PC-3 (cell line): ENCODE data around the gene RASL12. TPM values are rescaled to one million over a fixed set of nuclear protein-coding genes. Genes with fewer than 3 reads are reported as not detected.

Experiments used
- ATAC-seq: fragments of 200-7000 bp; cut with Tn5 transposase; 2 replicates; pipeline ENCODE4 v1.9.1; 2020; ENCODE audit warnings: mild to moderate bottlenecking, moderate library complexity
- BruUV-seq: library from RNA; stranded (reverse); fragments of 400-500 nt; replicated peaks from 2 replicates; lab custom pipeline; 2021; lab: Mats Ljungman, UMichigan
- CTCF ChIA-PET: fragments of 300-600 bp; sonication (Branson Sonifier 250); formaldehyde crosslinking; loops from one replicate; lab custom pipeline; 2022; ENCODE audit warnings: antibody characterized with exemption; lab: Charles Lee
- POLR2A ChIA-PET: fragments of 300-600 bp; sonication (Branson Sonifier 250); formaldehyde crosslinking; loops from one replicate; lab custom pipeline; 2022; ENCODE audit warnings: antibody characterized with exemption; ENCODE audit not compliant: unreplicated experiment; lab: Charles Lee
- DNase-seq: peaks from one replicate; pipeline ENCODE4 v3.0.0-alpha.2; 2015
- H2AFZ ChIP-seq: fragments of 300-600 bp; sonication (generic); 2 replicates; pipeline ENCODE4 v1.6.0; 2016; ENCODE audit warnings: antibody characterized with exemption, low read length
- H3F3A ChIP-seq: fragments of 300-600 bp; sonication (generic); one replicate; pipeline ENCODE4 v1.6.0; 2017; ENCODE audit warnings: antibody characterized with exemption, low read length, control low read depth, mild to moderate bottlenecking; ENCODE audit not compliant: unreplicated experiment
- H3K27ac ChIP-seq: fragments of 300-600 bp; sonication (generic); 2 replicates; pipeline ENCODE4 v1.5.1; 2016; ENCODE audit warnings: mild to moderate bottlenecking, low read length
- H3K27me3 ChIP-seq: fragments of 300-600 bp; sonication (generic); 2 replicates; pipeline ENCODE4 v1.6.1; 2016; ENCODE audit warnings: low read length, mixed read lengths
- H3K36me3 ChIP-seq: fragments of 300-600 bp; sonication (generic); 2 replicates; pipeline ENCODE4 v1.6.1; 2016; ENCODE audit warnings: low read depth, mixed run types, low read length, mixed read lengths
- H3K4me1 ChIP-seq: fragments of 300-600 bp; sonication (generic); 2 replicates; pipeline ENCODE4 v1.5.1; 2016; ENCODE audit warnings: low read length; ENCODE audit not compliant: insufficient read depth
- H3K4me2 ChIP-seq: fragments of 300-600 bp; sonication (generic); 2 replicates; pipeline ENCODE4 v1.6.0; 2016; ENCODE audit warnings: low read length
- H3K4me3 ChIP-seq: fragments of 300-600 bp; sonication (generic); 2 replicates; pipeline ENCODE4 v1.5.1; 2016; ENCODE audit warnings: mild to moderate bottlenecking, low read length, mixed read lengths
- H3K79me2 ChIP-seq: fragments of 300-600 bp; sonication (generic); 2 replicates; pipeline ENCODE4 v1.6.1; 2017; ENCODE audit warnings: low read length, mixed read lengths
- H3K9ac ChIP-seq: fragments of 300-600 bp; sonication (generic); 2 replicates; pipeline ENCODE4 v1.6.0; 2016; ENCODE audit warnings: mild to moderate bottlenecking, low read length
- H3K9me2 ChIP-seq: fragments of 300-600 bp; sonication (generic); replicated peaks from 2 replicates; pipeline ENCODE4 v1.6.1; 2016; ENCODE audit warnings: mixed run types, low read length, mixed read lengths
- H3K9me3 ChIP-seq: fragments of 300-600 bp; sonication (generic); 2 replicates; pipeline ENCODE4 v1.6.1; 2016; ENCODE audit warnings: low read length, mixed read lengths
- H4K20me1 ChIP-seq: fragments of 300-600 bp; sonication (generic); 2 replicates; pipeline ENCODE4 v1.6.1; 2016; ENCODE audit warnings: low read length, mixed read lengths
- EZH2 ChIP-seq: fragments of 300-600 bp; sonication (generic); IDR thresholded peaks from one replicate; pipeline ENCODE4 v1.6.1; 2017; ENCODE audit warnings: antibody characterized with exemption, mild to moderate bottlenecking, low read length; ENCODE audit not compliant: unreplicated experiment
- EZH2phosphoT487 ChIP-seq: fragments of 300-600 bp; sonication (generic); IDR thresholded peaks from 2 replicates; pipeline ENCODE4 v1.6.1; 2018; ENCODE audit warnings: mild to moderate bottlenecking, antibody characterized with exemption, low read length, borderline replicate concordance
- intact Hi-C: fragments of 100-400 bp; cut with micrococcal nuclease; formaldehyde crosslinking; loops from 2 replicates; pipeline ENCODE4 v1.9.0; 2023
- total RNA-seq: library from RNA; depleted of rRNA; stranded (reverse); fragments of >200 nt; gene quantifications from 2 replicates; pipeline ENCODE4 v1.2.3, GENCODE V29; 2014
- TF ChIP-seq, protein P1 (sequence below): fragments of 300-600 bp; sonication (generic); conservative IDR thresholded peaks from 2 replicates; pipeline ENCODE4 v1.5.1; 2017; ENCODE audit warnings: antibody characterized with exemption, low read depth, mild to moderate bottlenecking, low read length

The RASL12 gene
- total RNA-seq, 1 experiment from 2014 or later = not detected

DNA sequence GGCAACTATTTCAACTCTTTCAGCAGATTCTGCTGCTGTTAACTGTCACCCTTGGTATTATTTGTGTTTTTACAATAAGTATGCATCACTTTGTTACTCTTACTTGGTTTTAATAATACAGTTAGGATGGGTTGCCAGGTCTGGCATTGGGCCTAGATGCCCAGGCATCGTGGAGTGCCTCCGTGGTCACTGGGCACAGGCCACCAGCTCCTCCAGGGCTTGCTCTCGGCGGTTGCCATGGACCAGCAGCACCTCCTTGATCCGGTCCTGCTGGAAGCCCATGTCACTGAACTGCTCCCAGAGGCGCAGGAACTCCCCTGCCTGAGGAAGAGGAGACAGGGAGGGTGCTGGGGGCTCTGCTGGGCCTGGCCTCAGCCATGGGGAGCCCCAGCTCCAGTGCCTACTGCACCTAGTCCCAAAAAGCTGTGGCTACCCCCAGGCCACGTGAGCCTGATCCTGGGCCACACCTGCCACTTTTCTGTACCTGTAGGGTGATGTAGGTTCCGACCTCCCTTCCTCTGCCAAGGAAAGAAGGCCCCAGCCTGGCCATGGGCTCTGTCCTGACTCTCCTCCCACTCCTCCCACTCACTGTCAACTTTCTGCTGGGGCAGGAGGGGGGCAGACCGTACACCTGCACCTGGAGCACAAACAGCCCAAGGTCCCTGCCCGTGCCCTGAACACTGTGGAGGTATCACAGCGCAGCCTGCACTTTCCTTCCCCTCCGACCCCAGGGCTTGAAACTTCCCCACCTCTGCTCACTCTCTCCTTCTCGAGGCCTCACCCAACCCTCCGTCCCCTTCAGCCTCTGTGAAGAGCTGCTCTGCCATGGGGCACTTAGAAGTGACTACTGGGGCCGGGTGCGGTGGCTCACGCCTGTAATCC is 25.4 kb upstream of the RASL12 start:
- no peak for DNase-seq
- no peak overlapping the region for H3K9ac ChIP-seq
- no TSS peak for BruUV-seq

DNA sequence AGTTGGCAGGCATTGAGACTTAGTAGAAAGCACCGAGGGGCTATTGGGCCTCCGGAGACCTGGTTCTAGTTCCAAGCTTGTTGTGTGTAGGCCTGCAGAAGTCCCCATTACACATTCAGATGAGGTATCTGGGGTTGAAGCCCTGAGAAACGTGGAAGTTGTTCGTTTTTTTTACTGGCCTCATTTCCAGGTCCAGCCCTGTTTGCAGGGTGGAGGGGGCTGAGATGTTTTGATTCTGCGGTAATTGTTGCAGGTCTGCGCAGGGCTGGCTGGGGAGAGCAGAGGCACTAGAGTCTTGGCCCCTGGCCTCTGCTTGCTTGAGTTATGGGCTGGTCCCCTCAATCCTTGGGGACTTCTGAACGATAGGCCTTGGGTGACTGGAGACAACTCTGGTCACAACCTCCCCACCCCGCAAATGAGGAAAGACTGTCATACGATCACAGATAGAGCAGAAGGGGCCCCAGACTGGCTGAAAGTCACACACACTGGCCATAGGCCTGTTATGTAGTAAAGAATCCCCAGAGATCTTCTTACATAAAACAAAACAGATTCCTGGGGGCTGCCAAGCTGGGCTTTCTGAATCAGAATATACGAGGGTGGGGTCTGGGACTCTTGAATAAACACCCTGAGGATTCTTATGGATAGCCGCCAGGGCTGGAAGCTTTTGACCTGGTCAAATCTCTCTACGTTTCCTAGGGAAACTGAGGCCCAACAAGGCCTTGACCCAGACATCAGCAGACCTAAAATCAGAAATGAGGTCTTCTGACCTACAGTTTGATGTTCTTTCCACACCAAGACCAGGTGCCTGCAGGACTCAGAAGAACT is 24.4 kb upstream of the RASL12 start:
- Histone ChIP-seq H3K4me3 (no peak overlapping the region), H3K9ac (no peak overlapping the region), H3K27ac (no peak overlapping the region), H3K9me2 (no peaks in the 10 kb centered on the region), H3K9me3 (no peaks in the 10 kb centered on the region), H3K4me2 (no peak overlapping the region), H3K4me1 (no peaks in the 10 kb centered on the region), H4K20me1 (no peaks in the 10 kb centered on the region), H3F3A (no peaks in the 10 kb centered on the region), H3K27me3 (no peaks in the 10 kb centered on the region), H3K79me2 (no peaks in the 10 kb centered on the region), H2AFZ (no peak overlapping the region), H3K36me3 (no peaks in the 10 kb centered on the region)
- BruUV-seq = no TSS peak
- CTCF ChIA-PET = no interaction called here
- intact Hi-C loops = no loop called here
- ATAC-seq (no peak), DNase-seq (no peak)
- TF ChIP-seq EZH2 = no peak
- TF ChIP-seq, protein P1, sequence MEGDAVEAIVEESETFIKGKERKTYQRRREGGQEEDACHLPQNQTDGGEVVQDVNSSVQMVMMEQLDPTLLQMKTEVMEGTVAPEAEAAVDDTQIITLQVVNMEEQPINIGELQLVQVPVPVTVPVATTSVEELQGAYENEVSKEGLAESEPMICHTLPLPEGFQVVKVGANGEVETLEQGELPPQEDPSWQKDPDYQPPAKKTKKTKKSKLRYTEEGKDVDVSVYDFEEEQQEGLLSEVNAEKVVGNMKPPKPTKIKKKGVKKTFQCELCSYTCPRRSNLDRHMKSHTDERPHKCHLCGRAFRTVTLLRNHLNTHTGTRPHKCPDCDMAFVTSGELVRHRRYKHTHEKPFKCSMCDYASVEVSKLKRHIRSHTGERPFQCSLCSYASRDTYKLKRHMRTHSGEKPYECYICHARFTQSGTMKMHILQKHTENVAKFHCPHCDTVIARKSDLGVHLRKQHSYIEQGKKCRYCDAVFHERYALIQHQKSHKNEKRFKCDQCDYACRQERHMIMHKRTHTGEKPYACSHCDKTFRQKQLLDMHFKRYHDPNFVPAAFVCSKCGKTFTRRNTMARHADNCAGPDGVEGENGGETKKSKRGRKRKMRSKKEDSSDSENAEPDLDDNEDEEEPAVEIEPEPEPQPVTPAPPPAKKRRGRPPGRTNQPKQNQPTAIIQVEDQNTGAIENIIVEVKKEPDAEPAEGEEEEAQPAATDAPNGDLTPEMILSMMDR = no peak
- TF ChIP-seq EZH2phosphoT487 = no peak
- POLR2A ChIA-PET = no interaction called here

More for the DNA sequence above, 25.4 kb upstream of the RASL12 start:
- Histone ChIP-seq H3K4me2 (no peak overlapping the region), H3K36me3 (no peaks in the 10 kb centered on the region), H3K4me3 (no peak overlapping the region), H3K27me3 (no peaks in the 10 kb centered on the region), H3F3A (no peaks in the 10 kb centered on the region), H3K9me2 (no peaks in the 10 kb centered on the region), H4K20me1 (no peaks in the 10 kb centered on the region), H3K9me3 (no peaks in the 10 kb centered on the region), H3K27ac (no peak overlapping the region), H3K79me2 (no peaks in the 10 kb centered on the region), H3K4me1 (no peaks in the 10 kb centered on the region), H2AFZ (no peak overlapping the region)
- TF ChIP-seq, protein P1 = no peak
- no peak for TF ChIP-seq EZH2
- TF ChIP-seq EZH2phosphoT487 = no peak
- ChIA-PET CTCF (no interaction called here), POLR2A (no interaction called here)
- ATAC-seq = no peak
- intact Hi-C loops = no loop called here
